Heart right ventricle (tissue), 16 donors: Measurements from ENCODE around the gene RAB44. TPM values are rescaled to one million over a fixed set of nuclear protein-coding genes. Genes with fewer than 3 reads are reported as not detected.

Experiments used
- ATAC-seq, 8 donors: fragments of 200-7000 bp; cut with Tn5 transposase; one replicate each; pipeline ENCODE4 v1.9.1; 2020; ENCODE audit warnings: mild to moderate bottlenecking in 8 of 8, moderate library complexity in 8 of 8, moderate number of reproducible peaks in 1 of 8
- DNase-seq, 2 donors: peaks; one replicate each; pipeline ENCODE4 v3.0.0-alpha.2; 2020
- H3K27ac ChIP-seq, 10 donors: fragments of 200-600 bp; sonication (generic) in 2 of 10; one replicate each; pipeline versions ENCODE4 v1.5.0 to v1.8.0; 2020 to 2022; ENCODE audit warnings: mild to moderate bottlenecking in 3 of 10
- H3K27me3 ChIP-seq, 7 donors: fragments of 200-600 bp; one replicate each; pipeline ENCODE4 v1.8.0; 2021 to 2022; ENCODE audit warnings: mild to moderate bottlenecking in 2 of 7
- H3K36me3 ChIP-seq, 9 donors: fragments of 200-600 bp; sonication (generic) in 1 of 9; one replicate each; pipeline versions ENCODE4 v1.5.0 to v1.8.0; 2020 to 2022; ENCODE audit warnings: mild to moderate bottlenecking in 2 of 9
- H3K4me1 ChIP-seq, 9 donors: fragments of 200-600 bp; sonication (generic) in 1 of 9; one replicate each; pipeline versions ENCODE4 v1.5.0 to v1.8.0; 2020 to 2022; ENCODE audit warnings: mild to moderate bottlenecking in 4 of 9
- H3K4me3 ChIP-seq, 10 donors: fragments of 200-600 bp; sonication (generic) in 2 of 10; one replicate each; pipeline versions ENCODE4 v1.5.0 to v1.8.0; 2020 to 2022; ENCODE audit warnings: mild to moderate bottlenecking in 7 of 10, moderate library complexity in 2 of 10
- H3K9me3 ChIP-seq, 11 donors: fragments of 200-600 bp in 10 of 11; sonication (generic) in 2 of 11; one replicate each; pipeline versions ENCODE4 v1.5.0 to v1.8.0; 2013 to 2022; ENCODE audit warnings: mild to moderate bottlenecking in 2 of 11, control low read depth in 1 of 11, moderate library complexity in 1 of 11
- WGBS, 2 donors: extraction: QIAGEN DNeasy Blood & Tissue Kit; methylation state at CpG; one replicate each; pipeline ENCODE4 v1.1.7; 2013; ENCODE audit warnings: inconsistent platforms in 1 of 2; 5-methylcytosine and 5-hydroxymethylcytosine counted together
- intact Hi-C, 10 donors: fragments of 100-400 bp; cut with DNase I; formaldehyde crosslinking; loops; one replicate each; pipeline versions ENCODE4 v1.11.1 to v1.14.2; 2022
- polyA plus RNA-seq, 2 donors: library from polyadenylated mRNA; stranded (reverse); fragments of 200-250 nt; gene quantifications; one replicate each; pipeline ENCODE4 v1.2.3, GENCODE V29; 2013
- total RNA-seq, 10 donors: library from RNA; stranded (reverse); fragmentation: NEBNext Ultra II Directional in 3 of 10; extraction: Animal tissue kit (Norgen Biotek cat#: 25700) in 3 of 10; gene quantifications; one replicate each; pipeline versions ENCODE4 v1.2.1 to v1.2.4, GENCODE V29; 2021 to 2023
- TF ChIP-seq, protein P1 (sequence below), 9 donors: fragments of 200-600 bp; sonication (generic) in 2 of 9; IDR thresholded peaks; one replicate each; pipeline versions ENCODE4 v1.5.0 to v1.8.0; 2021 to 2022; ENCODE audit warnings: antibody characterized with exemption in 9 of 9, mild to moderate bottlenecking in 5 of 9, moderate library complexity in 1 of 9
- donor health status: Arrhythmogenic right ventricular cardiomyopathy.
- donor health status: ischemic (EF 13 %, LVEDD 7.1; RV severe dilation, severe dysfunction).
- donor health status: healthy with polysubstance abuse.
- donor health status: DM: no; HTN: yes; CAD: no.
- donor health status: DM: no; HTN: no; CAD: no.
- donor health status: ischemic (EF 25% LVEDD 6.9; RV normal size, moderate dysfunction).
- donor health status: ischemic (EF 25% LVEDD 5.7; RV mildly dilated, moderate dysfunction).
- donor health status: healthy.
- donor health status: DM: yes; HTN: yes; CAD: no.
- donor health status: Ischemic cardiomyopathy.
- donor health status: ischemic (EF 35%, LVEDD 5.7; RV mildly dilated, moderate dysfunction).
- donor health status: nonischemic (EF 11% LVEDD 7.7; RV severe dilation, severe dysfunction).
- donor health status: DM: yes; HTN: yes; CAD: no.
- donor health status: PGD.
- donor health status: ischemic (EF 29% LVEDD 5.4; RV normal size, mild dysfunction).
- donor health status: nonischemic (EF 23%, LVEDD 6.1; RV moderate dilation, normal function).

Gene RAB44
- total and polyA plus RNA-seq, 12 donors = 0.03 to 0.39 (median 0.06) TPM; not detected in 6

DNA sequence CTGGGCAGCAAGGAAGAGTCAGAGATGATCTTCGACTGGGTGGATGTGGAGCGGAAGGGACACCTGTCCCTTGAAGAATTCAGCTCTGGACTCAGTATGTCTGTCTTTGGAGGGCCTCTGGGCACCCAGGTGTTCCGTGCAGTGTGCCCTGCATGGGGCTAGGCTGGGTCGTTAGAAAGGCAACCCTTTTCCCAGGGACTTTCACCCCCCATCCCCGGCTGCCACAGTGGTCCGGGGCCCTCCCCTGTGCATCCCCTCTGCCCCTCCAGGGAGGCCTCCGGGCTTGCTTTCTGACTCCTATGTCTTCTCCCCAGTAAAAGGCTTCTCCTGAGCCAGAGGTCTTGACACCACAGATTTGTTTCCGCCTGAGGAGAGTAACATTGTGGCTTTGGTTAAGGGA, 16.2 kb downstream of the RAB44 start:
- ATAC-seq (no peak), DNase-seq (no peak)
- no peak overlapping the region for H3K27ac ChIP-seq
- H3K4me1 ChIP-seq = no peaks in the 10 kb centered on the region
- TF ChIP-seq, protein P1, sequence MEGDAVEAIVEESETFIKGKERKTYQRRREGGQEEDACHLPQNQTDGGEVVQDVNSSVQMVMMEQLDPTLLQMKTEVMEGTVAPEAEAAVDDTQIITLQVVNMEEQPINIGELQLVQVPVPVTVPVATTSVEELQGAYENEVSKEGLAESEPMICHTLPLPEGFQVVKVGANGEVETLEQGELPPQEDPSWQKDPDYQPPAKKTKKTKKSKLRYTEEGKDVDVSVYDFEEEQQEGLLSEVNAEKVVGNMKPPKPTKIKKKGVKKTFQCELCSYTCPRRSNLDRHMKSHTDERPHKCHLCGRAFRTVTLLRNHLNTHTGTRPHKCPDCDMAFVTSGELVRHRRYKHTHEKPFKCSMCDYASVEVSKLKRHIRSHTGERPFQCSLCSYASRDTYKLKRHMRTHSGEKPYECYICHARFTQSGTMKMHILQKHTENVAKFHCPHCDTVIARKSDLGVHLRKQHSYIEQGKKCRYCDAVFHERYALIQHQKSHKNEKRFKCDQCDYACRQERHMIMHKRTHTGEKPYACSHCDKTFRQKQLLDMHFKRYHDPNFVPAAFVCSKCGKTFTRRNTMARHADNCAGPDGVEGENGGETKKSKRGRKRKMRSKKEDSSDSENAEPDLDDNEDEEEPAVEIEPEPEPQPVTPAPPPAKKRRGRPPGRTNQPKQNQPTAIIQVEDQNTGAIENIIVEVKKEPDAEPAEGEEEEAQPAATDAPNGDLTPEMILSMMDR (IDR thresholded peaks at IDR 0.05) = no peak
- WGBS, 2 donors = 85 to 90% methylated on average over 8 of the region's 8 CpGs
- intact Hi-C loops = no loop called here
- H3K27me3 ChIP-seq = no peaks in the 10 kb centered on the region
- H3K4me3 ChIP-seq = no peak overlapping the region
- no peaks in the 10 kb centered on the region for H3K9me3 ChIP-seq
- H3K36me3 ChIP-seq = no peaks in the 10 kb centered on the region

DNA sequence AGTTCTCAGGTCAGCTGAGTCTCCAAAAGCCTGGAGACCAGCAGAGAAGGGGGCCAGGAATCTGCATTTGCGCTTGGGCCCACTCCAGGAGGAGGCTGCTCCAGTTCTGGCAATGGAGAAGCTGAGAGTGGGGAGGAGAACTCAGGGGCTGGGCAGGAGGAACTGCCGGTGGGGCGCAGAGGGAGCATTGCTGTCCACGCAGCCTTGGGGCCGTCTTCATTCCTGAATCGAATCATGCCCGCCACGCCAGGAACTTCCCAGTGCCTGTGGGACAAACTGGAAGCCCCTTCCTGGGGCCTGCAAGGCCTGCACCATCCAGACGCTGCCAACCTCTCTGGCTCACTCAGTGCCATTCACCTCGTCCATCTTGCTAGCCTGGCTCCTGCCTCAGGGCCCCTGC, 16.9 kb downstream of the RAB44 start:
- TF ChIP-seq, protein P1 (IDR thresholded peaks at IDR 0.05) = no peak
- no peak overlapping the region for H3K4me3 ChIP-seq
- H3K27me3 ChIP-seq = no peaks in the 10 kb centered on the region
- no peak for DNase-seq
- H3K4me1 ChIP-seq = no peaks in the 10 kb centered on the region
- no peaks in the 10 kb centered on the region for H3K9me3 ChIP-seq
- no peaks in the 10 kb centered on the region for H3K36me3 ChIP-seq
- ATAC-seq = no peak
- 88% methylated on average over 10 of the region's 10 CpGs for WGBS, 2 donors
- intact Hi-C loops = no loop called here
- no peak overlapping the region for H3K27ac ChIP-seq

DNA sequence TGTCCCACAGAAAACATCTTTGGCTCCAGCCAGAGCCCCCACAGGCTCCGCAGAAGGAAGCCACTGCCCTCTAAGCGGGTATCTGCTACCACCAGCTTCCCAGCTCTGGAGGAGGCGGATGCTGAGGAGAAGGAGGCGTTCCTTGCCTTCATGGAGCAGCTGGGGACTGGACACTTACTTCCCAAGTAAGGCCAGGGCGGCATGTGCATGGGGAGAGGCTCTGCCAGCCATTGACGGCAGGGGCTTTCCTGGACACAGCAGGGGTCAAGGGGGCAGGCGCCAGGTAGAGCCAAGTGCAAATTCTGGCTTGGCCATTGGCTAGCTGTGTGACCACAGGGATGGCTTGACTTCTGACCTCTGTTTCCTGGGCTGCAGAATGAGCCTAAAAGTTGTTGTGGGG, 17.8 kb downstream of the RAB44 start:
- H3K9me3 ChIP-seq = no peaks in the 10 kb centered on the region
- intact Hi-C loops = no loop called here
- TF ChIP-seq, protein P1 (IDR thresholded peaks at IDR 0.05) = no peak
- ATAC-seq (no peak), DNase-seq (no peak)
- H3K4me3 ChIP-seq = no peak overlapping the region
- WGBS, 2 donors = 88 to 94% methylated on average over 7 of the region's 7 CpGs
- no peaks in the 10 kb centered on the region for H3K27me3 ChIP-seq
- H3K27ac ChIP-seq = no peak overlapping the region
- no peaks in the 10 kb centered on the region for H3K36me3 ChIP-seq
- no peaks in the 10 kb centered on the region for H3K4me1 ChIP-seq

DNA sequence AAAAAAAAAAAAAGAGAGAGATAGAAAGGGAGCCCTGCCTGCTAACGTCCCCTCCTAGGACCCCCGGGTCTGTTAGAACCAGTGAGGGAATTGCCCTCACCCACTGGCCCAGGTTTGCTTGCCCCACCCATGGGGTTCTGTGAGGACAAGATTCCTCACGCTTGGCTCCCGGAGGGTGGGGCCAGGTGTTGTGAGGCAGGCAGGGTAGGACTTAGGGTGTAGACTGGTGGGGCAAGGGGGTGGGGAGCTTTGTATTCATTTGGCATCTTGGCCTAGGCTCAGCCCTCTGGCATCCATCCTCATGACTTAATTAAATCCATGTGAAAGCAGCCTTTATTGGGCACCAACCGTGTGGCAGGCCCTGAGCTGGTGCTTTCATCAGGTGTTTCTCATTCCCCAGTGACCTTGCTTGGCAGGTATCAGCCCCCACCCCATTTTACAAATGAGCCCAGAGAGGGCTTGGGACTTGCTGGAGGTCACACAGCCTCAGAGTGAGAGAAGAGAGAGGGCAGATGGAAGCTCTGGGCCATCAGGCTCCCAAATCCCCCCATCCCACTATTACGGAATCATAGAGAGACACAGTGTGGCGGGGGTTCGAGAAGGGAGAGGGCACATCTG, 19.0 kb downstream of the RAB44 start:
- TF ChIP-seq, protein P1 (IDR thresholded peaks at IDR 0.05) = no peak
- no peak for ATAC-seq
- 90 to 94% methylated on average over 8 of the region's 8 CpGs for WGBS, 2 donors
- H3K36me3 ChIP-seq = no peaks in the 10 kb centered on the region
- H3K4me3 ChIP-seq = no peak overlapping the region
- H3K27me3 ChIP-seq = no peaks in the 10 kb centered on the region
- DNase-seq = no peak
- H3K27ac ChIP-seq = no peak overlapping the region
- intact Hi-C loops = no loop called here
- H3K4me1 ChIP-seq = no peaks in the 10 kb centered on the region
- no peaks in the 10 kb centered on the region for H3K9me3 ChIP-seq
